HG03135 (cell line): ENCODE measurements around the gene EYA2.
"Not testable (repeated sequence)": the region's sequence is repeated elsewhere in the genome, so short reads cannot be mapped to it uniquely, and the experiment has no call there.

Source experiments
- ATAC-seq: cut with Tn5 transposase; IDR thresholded peaks from one replicate; pipeline ENCODE4 v1.9.1; 2021; ENCODE audit warnings: mild to moderate bottlenecking, moderate library complexity; ENCODE audit not compliant: unreplicated experiment

The EYA2 gene

DNA sequence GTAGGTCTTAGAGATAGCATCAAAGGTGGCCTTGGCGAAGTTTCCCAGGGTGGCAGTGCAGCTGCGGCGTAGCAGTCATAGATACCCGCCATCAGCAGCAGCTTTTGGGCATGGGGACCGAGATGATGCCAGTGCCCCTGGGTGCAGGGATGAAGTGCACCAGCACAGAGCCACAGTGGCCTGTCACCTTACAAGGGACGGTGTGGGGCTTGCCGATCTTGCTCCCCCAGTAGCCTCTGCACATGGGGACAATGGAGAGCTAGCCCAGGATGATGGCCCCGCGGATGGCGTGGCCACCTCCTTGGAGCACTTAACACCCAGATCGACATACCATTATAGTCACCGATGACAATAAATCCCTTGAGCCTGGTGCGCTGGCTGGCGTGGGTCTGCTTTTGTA is 266.3 kb downstream of the EYA2 start:
- no peak for ATAC-seq

DNA sequence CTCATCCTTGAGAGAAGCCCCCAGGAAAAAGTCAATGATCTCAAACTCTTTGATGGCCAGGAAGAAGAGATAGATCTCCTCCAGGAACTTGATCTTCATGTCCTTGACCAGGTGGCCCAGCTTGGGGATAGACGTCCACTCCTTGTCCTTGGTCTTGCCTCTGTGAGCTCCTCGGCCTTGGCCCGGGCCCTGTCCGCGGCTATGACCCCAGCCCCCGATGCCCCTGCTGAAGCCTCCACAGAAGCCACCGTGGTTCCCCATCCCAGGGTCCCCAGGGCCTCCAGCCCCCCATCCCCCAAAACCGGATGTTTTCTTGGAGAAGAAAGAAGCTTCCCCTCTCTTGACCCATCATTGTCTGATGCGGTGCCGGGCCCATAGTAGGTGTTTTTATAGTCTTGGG is 266.8 kb downstream of the EYA2 start:
- no peak for ATAC-seq

DNA sequence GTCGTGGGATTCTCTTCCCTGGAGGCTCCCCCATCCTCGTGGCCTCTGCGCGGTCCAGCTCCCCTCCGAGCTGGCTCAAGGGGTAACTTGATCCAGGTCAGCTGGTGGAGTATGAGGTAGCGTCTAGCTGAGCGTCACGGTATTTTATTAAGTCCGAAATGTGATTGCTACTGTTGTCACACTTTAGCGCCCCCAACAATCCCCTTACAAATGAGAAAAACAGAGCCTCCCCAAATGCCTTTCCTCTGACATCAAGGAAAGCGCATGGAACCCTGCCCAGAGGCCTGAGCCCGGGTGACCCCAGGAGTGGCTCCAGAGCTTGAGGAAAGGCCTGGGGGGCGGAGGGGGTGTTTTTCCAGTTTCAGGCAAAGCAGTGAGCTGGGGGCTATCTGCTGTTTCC is 269.5 kb downstream of the EYA2 start:
- ATAC-seq: no peak

DNA sequence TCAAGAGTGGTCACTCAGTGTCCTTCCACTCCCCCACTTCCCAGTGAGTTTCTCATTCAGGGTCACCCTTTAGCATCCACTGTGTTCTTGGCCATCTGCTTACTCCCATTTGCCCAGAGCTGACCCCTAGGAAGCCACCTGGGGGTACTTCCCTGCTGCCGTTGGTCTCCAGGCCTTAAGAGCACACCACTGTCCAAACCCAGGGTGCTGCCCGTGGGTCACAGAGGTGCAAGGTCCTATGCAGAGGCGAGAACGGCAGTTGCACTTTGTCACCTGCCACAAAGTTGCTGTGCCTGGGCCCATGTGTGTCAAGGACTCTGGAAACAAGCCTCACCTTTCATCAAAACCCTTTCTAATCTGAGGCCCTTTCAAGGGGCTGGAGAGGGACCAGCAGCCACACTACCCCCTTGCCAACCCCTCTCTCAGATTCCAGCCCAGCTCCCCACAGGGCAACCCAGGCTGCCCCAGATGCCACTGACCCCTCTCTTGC is 270.8 kb downstream of the EYA2 start:
- no peak for ATAC-seq

DNA sequence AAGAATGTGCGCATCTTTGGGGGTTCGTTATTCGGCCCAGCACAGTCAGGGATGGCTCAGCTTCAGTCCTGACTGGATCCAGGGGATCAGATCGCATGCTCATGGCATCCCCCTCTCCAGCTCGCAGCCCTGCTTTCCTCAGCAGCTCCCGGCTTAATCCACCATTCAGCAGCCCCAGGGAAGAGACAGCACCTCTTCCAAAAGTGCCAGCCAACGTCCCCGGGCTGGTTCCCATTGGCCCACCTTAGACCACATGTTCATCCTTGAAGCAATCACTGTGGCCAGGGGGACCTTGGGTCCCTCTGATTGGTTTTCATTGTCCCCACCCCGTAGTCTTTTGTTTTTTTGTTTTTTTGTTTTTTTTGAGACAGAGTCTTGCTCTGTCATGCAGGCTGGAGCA is 273.2 kb downstream of the EYA2 start:
- no peak for ATAC-seq

DNA sequence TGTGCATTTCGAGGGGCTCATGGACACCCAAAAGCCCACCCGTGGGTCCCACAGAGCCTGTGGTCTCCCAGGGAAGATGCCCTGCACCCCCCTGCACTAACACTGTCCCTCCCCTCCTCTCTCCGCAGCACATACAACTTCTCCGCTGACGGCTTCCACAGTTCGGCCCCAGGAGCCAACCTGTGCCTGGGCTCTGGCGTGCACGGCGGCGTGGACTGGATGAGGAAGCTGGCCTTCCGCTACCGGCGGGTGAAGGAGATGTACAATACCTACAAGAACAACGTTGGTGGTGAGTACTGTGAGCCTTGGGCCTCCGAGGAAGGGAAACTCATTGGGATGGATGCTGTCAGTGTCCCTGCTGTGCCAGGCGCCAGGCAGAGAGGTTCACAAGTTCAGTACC is 277.9 kb downstream of the EYA2 start:
- no peak for ATAC-seq

DNA sequence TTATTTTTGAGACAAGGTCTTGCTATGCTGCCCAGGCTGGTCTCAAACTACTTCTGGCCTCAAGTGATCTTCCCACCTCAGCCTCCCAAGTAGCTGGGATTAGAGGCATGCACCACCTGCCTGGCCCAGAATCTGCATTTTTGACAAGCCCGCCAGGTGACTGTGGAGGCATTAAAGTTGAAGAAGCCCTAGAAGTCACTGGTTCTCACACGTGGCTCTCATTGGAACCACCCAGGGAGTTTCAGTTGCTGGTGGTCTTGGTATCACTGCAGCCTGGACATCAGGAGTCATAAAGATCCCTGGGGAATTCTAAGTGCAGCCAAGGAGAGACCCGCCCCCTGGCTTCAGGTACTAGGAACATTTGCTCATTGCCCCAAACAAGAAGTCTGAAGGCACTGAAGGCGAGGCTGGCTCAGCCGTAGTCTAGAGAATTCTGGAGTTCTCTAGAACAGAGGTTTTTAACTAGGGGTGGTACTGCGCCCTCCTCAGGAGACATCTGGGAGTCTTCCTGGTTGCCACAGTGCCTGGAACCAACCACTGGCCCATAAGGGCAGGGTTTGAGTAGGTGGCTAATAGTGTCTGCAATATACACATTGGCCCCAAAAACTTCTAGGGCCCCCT is 279.1 kb downstream of the EYA2 start:
- no peak for ATAC-seq

DNA sequence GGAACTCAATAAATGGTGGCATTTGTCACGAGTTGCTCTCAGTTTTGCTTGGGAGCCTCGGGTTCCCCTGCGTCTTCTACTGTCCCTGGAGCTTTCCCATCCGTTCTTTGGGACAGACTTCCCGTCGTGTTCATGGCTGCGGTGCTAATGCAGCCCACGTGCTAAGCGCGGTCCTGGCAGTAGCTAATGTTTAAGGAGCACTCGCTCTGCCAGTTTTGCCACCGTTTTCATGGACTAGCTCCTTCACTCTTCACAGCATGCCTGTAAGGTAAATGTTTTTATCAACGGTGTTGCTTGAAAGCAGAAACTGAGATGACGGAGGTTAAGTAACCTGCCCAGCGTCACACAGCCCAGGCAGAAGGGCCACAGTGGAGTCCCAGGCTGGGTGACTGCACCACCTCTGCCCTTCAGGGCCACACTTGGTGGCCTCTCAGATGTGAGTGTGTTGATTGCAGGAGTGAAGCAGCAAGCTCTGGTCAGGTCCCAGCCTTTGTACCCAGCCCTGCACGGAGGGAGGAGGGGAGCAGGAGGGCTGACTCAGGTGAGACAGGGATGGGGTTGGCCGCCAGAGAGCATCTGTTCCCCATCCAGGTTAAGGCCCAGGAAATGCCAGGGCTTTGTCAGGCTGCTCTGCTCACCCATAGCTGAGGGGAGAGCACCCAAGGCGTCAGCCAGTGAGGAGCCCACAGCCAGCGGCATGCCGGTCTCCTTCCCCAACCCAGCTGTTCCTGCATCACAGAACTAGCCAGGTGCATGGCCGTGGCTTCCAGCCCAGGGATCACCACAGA is 280.0 kb downstream of the EYA2 start:
- ATAC-seq: no peak

DNA sequence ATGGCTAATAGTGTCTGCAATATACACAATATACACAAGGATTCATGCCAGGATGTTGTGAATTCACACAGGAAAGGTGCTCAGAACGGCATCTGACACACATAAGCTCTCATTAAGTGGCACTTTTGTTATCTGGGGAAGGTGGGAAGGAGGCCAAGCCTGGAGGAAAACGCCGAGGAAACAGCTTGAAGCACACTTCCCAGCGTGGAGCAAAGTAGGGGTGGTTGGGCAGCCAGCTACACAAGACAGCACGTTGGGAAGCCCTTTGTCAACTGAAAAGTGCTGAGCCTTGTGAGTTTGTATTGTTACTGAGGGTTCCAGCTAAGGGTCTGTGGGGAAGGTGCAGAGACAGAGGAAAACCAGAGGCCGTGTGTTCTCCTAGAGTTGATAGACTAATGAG is 280.9 kb downstream of the EYA2 start:
- ATAC-seq: no peak

DNA sequence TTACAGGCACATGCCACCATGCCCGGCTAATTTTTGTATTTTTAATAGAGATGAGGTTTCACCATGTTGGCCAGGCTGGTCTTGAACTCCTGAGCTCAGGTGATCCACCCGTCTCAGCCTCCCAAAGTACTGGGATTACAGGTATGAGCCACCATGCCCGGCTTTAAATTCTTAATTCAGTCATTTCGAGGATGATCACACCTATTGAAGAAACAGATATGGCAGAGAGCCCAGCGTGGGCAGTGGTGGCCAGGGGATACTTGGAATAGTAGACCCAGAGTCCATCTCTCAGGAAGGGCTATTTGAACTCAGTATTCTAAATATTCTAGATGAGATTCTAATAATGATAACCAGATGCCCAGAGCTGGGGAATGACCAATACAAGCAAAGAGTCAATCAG is 281.6 kb downstream of the EYA2 start:
- ATAC-seq: not testable (repeated sequence)

DNA sequence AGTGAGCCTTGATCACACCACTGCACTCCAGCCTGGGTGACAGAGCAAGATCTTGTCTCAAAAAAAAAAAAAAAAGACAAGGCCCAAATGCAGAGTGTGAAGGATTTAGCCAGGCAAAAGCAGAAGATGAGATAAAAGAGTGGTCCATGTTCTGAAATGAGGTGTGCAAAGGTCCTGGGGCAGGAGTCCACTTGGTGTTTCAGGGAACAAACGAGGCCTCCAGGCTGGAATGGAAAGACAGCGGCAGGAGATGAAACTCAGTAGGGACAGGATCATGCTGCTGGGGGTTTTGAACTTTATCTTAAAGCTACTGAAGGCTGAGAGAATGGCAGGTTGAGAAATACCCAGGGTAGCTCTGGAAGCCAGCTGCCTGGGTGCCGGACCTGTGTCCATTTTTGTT is 283.6 kb downstream of the EYA2 start:
- ATAC-seq: no peak

DNA sequence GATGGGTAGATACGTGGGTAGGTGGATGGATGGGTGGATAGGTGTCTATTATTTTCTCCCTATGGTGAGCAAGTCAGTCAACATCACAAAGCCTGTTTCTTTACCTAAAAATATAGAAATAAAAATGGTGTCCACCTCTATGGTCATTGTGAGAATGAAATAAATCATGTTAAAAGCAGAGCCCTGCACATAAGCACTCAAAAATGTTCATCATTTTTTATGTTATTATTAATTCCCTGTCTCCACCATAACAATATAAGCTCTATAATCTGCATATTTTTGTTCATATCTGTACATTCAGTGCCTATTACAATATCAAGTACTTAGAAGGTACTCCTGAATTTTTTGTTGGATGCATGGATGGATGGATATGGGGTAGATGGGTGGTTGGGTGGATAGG is 284.2 kb downstream of the EYA2 start:
- ATAC-seq: no peak

DNA sequence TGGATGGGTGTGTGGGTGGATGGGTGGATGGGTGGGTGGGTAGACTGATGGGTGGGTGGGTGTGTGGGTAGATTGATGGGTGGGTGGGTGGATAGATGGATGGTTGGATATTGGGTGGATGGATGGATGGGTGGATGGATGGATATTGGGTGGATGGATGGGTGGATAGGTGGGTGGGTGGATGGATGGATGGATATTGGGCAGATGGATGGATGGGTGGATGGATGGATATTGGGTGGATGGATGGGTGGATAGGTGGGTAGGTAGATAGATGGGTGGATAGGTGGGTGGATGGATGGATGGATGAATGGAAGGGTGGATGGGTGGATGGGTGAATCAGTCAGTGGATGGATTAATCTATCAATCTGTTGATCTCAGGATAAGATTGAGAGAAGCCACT is 284.6 kb downstream of the EYA2 start:
- ATAC-seq: no peak

DNA sequence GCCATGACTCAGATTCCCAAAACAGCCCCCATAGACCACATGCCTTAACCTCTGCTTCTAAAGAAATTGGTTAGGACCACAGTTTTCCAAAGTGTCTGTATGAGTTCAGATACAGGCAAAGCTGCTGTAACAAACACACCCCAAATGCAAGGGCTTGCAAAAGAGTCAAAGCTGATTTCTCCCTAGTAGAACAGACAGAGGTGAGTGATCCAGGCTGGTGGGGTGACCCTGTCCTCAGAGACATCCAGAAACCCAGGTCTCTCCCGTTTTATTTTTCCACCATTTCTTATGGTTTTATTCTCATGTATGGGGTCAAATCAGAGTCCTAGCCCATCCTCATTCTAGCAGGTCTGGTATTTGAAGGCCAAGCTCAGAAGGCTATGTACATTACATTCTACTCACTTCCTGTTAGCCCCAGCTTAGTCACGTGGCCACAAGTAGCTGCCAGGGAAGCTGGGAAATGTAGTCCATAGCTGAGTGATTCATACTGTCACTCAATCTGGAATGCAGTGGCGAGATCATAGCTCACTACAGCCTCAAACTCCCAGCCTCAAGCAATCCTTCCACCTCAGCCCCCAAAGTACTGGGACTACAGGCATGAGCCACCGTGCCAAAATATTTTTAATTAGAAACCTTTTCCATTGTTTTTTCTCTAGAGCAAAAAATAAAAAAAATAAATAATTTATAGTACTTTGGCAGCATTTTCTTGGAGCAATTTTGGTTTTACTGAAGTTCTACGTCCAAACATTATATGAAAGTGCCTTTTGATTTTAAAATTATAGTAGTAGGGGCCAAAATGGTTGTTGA is 286.6 kb downstream of the EYA2 start:
- ATAC-seq: no peak

DNA sequence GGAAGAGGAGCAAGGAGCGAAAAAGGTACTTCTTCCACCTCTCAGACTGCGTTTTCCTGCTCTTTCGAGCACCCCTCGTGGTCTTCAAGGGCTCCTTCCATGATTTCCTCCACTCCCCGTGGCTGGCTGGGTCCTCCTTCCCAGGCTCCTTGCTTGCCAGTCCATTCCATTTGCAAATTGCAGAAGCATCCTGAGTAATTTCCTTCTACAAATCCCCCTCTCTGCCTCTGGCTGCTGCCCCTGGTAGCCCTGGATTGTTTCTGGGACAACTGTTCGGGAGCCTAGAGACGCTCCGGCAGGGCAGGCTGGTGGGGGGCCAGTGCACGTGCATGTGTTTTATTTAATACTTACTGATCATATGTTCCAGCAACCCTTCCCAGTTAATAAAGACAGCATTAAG is 288.7 kb downstream of the EYA2 start:
- no peak for ATAC-seq

DNA sequence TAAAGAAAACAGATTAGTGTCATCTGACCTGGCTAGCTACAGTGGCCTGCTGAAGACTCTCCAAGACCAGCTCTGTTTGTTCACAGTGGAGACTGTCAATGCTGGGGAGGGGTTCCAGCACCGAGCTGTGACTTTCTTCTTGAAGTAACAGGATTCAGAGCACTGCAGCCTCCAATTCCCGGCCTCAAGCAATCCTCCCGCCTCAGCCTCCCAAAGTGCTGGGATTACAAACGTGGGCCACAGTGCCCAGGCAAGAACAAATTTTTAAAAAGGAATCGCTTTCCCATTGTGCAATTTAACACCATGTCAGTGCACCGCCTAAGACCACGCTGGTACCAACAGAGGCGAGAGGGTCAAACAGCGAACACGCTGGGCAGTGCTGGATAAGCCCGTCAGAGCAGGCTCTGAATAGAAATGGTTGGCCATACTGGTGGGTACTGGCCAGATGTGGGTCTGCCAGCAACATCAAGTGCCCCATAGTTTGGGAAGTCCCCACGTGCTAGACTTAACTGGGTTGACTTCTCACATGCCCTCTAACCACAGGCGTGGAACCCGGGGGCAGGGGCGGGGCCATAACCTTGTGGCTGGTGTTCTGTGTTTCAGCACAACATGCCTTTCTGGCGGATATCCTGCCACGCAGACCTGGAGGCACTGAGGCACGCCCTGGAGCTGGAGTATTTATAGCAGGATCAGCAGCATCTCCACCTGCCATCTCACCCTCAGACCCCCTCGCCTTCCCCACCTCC is 293.0 kb downstream of the EYA2 start:
- no peak for ATAC-seq

DNA sequence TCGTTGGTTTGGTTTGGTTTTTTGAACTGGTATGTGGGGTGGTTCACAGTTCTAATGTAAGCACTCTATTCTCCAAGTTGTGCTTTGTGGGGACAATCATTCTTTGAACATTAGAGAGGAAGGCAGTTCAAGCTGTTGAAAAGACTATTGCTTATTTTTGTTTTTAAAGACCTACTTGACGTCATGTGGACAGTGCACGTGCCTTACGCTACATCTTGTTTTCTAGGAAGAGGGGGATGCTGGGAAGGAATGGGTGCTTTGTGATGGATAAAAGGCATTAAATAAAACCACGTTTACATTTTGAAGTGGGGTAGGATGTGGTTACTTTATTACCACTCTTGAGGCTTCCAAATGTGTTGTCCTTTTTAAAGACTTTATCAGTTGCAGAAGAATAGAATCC is 293.9 kb downstream of the EYA2 start:
- ATAC-seq: no peak

DNA sequence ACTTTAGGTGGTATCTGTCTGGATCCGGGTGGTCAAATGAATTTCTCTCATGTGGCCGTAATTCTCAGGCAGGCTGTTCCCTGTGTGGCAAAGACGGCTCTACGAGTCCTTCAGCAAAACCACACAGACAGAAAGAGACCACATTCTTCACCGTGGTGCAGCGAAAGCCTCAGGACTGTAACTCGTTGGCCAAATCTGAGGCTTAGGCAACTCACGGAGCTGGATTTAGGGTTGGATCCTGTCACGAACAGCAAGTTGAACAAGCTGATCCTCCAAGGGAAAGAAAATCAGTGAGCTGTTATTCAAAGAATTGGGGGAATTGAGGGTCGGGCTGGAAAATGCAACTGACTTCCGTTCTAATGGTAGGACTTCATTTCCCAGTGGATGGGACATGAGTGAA is 294.4 kb downstream of the EYA2 start:
- ATAC-seq: no peak

DNA sequence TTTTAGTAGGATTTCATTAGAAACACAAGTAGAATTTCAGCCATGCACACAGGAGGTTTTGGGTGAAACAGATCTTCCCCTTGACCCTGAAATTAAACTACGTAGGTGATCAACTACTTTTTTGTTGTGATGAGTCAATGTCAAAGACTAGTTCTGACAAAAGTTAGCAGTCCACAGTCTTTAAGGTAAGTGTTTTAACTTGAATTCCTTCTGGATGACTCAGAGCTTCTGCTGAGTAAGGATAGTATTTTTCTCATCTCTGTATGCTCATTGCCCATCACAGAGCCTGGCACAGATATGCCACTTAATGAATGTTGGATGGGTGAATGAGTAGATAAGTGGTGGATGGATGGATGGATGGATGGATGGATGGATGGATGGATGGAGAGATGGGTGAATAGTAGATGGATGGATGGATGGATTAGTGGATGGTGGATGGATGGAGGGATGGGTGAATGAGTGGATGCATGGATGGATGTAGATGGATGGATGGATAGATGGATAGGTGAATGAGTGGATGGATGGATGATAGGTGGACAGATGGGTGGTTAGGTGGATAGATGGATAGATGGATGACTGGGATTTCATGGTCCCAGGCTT is 296.5 kb downstream of the EYA2 start:
- no peak for ATAC-seq

DNA sequence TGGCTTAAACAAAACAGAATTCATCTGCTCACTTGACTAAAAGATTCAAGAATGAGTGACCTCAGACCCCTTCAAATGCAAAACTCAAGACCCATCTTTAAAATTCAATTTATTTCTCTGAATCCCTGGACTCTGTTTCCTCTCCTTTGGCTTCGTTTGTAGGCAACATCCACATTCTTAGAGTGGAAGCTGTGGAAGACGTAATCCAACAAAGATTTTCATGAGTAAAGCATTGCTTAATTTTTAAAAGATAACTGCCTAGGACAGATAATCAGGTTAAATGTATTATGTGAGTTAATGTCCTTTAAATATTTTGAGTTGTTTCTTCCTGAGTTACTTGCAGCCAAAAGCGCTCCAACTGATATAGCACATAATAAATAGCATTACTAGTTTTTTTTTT is 297.3 kb downstream of the EYA2 start:
- no peak for ATAC-seq

DNA sequence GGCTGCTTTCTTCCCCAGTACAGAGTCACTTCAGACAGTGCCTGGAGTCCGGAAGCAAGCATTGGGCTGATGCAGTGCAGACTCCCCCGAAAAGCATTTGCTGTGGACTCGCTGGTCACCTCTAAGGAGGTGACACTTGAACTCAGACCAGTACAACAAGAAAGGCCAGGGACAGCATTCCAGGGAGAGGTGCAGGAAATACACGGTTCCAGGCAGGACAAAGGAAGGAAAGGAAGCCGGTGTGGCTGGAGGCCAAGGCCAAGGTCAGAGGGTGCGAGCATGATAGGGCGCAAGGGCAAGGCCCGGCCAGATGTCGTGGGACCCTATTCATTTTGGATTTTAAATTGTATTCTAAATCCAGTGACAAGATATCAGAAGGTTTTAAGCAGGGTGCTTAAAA is 300.9 kb downstream of the EYA2 start:
- ATAC-seq: no peak
